Measurements from ENCODE around the gene SHLD2.
"Not testable (repeated sequence)": the region's sequence is repeated elsewhere in the genome, so short reads cannot be mapped to it uniquely, and the experiment has no call there.

DNA sequence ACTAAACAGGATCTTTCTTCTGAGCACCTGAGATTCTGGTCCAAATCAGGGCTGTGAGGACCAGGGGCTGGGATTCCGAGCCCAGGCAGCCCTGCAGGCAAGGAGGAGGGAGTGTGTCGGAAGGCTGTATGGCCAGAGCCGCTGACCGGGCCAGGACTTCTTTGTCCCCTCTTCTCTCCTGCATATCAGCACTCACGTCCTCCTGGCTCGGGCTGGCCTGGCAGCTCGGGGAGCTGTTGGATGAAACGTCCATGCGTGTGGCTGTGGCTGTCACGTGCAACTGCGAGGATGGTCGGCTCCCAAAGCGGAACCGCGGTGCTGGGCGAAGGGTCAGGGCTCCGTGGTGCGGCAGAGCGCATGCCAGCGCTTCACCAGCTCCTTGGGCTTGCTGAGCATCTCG is 118.8 kb downstream of the SHLD2 start:
- TF ChIP-seq, protein P1, sequence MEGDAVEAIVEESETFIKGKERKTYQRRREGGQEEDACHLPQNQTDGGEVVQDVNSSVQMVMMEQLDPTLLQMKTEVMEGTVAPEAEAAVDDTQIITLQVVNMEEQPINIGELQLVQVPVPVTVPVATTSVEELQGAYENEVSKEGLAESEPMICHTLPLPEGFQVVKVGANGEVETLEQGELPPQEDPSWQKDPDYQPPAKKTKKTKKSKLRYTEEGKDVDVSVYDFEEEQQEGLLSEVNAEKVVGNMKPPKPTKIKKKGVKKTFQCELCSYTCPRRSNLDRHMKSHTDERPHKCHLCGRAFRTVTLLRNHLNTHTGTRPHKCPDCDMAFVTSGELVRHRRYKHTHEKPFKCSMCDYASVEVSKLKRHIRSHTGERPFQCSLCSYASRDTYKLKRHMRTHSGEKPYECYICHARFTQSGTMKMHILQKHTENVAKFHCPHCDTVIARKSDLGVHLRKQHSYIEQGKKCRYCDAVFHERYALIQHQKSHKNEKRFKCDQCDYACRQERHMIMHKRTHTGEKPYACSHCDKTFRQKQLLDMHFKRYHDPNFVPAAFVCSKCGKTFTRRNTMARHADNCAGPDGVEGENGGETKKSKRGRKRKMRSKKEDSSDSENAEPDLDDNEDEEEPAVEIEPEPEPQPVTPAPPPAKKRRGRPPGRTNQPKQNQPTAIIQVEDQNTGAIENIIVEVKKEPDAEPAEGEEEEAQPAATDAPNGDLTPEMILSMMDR (conservative IDR thresholded peaks at IDR 0.05 in 1 of 2, IDR thresholded peaks at IDR 0.05 in 1 of 2; ENCODE audit: extremely low read depth in 1 of 2, insufficient read depth in 1 of 2, low read depth in 1 of 2, low read length in 2 of 2) = not testable (repeated sequence)
- not testable (repeated sequence) for TF ChIP-seq EZH2 (IDR thresholded peaks at IDR 0.05; ENCODE audit: borderline replicate concordance, low read length)
